HG03354 (cell line): ENCODE data around the gene MBTPS2.
"Not testable (repeated sequence)": the region's sequence is repeated elsewhere in the genome, so short reads cannot be mapped to it uniquely, and the experiment has no call there.

Experiments used
- ATAC-seq: cut with Tn5 transposase; IDR thresholded peaks from one replicate; pipeline ENCODE4 v1.9.1; 2021; ENCODE audit warnings: mild to moderate bottlenecking; ENCODE audit not compliant: unreplicated experiment, poor library complexity, severe bottlenecking

The MBTPS2 gene

DNA sequence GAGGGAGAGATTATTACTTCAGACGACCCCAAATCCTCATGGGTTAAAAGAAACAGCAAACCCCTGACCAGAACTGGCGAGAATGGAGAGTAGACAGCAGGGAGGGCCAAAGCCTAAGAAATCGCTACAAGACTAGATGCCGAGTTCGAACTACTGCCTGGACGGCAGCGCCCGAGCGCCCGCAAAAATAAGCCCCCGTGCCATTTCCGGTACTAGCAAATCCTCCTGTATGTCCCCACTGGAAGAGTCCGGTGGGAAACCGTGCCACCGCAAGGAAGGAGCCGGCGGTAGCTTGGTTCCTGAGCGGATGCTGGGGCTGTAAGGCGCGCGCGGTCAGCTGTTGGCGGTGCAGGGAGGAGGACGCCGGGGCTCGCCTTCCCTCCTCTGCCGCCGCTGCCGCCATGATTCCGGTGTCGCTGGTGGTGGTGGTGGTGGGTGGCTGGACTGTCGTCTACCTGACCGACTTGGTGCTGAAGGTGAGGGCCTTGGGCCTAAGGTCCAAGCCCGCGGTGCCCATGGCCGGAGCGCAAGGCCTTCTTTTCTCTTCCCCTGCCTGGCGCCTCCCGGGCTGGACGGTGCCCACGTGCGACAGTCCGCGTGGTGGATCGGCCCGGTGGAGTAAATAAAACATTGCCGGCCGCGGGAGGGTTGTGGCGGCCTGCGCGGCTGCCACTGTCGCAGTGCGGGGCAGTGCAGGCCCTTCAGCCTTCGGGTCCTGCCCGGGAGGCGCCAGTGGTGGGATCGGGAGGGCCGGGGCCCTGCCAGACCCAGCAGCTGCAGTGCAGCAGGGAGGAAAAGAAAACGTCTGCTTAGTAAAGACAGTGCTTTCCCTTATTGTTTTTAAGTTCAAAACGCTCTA is at the start of gene MBTPS2:
Gene MBTPS2 (plus strand): TSS at position 284 of the 859 bp plus-strand sequence. CDS start 118 bp downstream, at position 402.
- peak; percentile 84 for ATAC-seq

DNA sequence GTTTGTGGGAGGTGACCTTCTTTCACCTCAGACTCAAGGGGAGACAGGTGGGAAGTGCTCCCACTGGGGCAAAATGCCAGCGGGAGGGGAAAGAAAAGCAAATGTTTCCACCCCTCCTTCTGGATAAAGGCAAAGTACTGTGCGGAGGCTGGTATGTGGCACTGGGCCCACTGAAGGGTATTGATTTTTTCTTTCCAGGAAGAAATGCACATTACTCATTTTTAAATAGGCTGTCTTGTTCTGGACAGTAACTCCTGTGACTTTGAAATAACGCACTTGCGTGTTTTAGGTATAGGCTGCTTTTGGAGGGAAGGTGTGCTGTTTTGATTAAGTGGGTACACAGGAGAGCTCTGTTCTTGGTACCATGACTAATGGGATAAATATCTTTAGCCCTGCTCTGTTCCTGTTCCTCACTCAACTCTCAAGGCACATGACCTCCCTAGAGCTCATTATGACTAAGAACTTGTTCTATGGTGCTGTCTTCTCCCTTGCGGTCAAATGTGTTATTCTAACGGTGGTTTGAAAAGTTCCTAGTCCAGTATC is 40.7 kb upstream of the MBTPS2 start:
- no peak for ATAC-seq

DNA sequence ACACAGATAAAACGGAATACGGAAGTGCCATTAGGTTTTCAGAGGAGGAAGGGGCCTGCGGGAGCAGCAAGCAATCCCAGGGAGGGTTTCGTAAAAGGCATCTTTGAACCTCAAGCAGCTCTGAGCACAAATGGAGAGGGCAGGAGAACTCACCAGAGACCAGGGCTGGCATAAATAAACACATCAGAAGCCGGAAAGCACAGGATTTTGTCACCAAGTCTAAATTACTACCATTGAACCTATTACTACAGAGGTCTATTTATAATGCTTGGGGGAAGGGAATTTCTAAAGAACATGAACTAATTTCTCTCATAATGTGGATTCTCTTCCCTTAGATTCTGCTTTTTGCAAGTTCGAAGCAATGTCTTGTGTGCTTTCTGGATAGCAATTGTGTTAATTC is 39.6 kb upstream of the MBTPS2 start:
- no peak for ATAC-seq

DNA sequence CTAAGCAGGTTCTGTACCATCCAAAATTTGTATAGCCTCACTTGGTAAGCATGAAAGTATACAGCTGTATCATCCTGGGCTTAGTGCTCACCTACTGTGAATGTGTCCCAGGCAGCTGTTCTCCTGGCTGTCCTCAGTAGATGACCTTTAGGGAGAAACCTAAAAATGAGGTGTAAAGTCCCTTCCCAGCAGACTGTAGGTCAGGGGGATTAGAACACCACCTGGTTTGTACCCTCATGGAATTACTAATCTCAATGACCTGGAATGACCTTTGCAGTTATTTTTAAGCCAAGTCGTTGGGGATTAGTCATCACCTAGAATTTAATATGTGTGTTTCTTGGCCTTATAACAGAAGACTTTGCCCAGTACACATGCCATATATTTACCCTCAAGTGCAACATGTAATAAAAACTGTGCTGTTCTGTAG is 39.1 kb upstream of the MBTPS2 start:
- peak; percentile 42 for ATAC-seq

DNA sequence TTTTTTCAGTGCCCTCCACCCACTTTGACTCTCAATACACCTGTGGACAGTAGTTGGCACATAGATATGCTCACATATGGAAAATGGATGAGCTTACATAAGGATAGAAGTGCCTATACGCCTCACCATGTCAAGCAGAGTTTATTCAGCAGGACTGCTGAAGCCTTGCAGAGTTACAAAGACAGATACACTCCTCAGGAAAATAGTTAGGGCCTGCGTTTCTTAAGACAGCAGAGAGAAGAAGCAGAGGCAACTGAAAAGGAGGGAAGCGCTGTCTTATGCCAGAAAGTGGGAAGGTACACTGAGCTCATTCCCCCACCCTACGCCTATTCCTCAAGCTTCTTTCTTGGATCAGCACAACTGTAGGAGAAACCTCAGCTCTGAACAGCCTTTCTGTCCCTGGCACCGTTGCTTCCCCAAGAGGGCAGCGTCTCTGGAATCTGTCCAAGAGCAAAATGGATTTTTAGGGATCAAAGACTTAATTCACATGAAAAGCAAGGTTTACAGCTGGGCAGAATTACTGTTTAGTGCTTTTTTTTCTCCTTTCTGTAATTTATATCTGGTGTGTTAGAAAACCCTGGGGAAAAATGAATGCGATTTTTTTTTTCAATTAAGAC is 37.3 kb upstream of the MBTPS2 start:
- ATAC-seq = no peak

DNA sequence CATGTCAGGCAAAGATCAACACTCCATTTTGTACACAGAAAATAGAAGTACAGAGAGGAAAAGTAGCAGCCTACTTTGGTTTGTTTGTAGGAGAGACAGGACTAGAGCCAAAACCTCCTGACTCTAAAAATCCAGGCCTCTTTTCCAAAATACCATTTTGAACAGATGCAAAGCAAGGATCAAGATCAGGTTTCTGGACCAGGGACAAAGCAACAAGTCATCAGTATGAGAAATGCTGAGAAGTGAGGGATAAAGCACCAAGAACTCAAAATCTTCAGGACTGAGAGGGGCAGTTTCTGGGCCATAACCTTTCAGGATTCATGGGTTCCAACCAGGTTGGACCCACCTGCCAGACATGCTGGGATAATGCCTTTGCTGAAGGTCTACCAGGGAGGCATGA is 36.6 kb upstream of the MBTPS2 start:
- ATAC-seq = no peak

DNA sequence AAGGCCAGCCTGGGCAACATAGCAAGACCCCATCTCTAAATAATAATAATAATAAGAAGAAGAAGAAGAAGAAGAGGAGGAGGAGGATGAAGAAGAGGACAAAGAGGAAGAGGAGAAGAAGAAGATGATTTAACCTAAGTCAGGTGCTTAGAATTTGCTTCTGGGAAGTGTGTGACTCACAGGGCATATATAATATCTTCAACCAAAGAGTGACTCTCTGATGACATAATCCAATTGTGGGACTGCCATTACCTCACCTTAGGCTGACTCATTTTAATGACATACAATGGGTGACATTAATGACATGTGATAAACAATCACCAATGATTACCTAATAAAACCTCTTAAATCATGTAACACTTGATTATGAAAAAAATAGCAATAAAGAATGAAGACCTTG is 32.7 kb upstream of the MBTPS2 start:
- ATAC-seq = no peak

DNA sequence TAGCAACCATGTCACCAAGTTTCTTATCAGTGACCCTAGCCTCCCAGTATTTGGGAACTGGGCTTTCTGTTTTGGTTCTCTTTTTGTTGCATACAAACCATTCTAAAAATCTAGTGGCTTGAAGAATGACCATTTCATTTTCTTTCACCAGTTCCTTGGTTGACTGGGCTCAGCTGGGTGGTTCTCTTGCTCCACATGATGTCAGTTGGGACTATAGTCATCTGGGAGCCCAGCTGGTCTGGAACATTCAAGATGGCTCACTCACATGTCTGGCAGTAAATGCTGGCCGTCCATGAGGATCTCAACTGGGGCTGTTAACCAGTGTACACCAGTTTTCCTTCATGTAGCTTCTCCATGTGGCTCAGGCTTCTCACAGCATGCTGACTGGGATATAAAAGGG is 27.6 kb upstream of the MBTPS2 start:
- ATAC-seq = no peak

DNA sequence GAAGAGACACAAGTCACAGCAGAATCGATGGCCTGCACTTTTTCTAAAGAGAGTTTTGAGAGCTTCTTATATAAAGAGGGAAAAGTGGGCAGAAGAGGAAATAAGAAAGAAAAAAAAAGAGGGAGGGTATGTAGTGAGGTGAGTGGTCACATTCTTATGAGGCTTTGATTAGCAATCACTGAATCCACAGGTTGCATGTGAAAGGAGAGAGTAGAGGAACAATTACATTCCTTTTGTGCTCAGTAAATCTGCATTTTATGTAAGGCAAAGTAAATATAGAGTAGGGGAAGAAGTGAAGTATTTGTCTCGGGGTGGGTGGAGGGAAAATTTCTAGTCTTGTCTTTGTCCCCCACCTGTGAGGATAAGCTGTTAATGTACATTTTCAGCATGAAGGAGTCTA is 26.8 kb upstream of the MBTPS2 start:
- ATAC-seq = no peak

DNA sequence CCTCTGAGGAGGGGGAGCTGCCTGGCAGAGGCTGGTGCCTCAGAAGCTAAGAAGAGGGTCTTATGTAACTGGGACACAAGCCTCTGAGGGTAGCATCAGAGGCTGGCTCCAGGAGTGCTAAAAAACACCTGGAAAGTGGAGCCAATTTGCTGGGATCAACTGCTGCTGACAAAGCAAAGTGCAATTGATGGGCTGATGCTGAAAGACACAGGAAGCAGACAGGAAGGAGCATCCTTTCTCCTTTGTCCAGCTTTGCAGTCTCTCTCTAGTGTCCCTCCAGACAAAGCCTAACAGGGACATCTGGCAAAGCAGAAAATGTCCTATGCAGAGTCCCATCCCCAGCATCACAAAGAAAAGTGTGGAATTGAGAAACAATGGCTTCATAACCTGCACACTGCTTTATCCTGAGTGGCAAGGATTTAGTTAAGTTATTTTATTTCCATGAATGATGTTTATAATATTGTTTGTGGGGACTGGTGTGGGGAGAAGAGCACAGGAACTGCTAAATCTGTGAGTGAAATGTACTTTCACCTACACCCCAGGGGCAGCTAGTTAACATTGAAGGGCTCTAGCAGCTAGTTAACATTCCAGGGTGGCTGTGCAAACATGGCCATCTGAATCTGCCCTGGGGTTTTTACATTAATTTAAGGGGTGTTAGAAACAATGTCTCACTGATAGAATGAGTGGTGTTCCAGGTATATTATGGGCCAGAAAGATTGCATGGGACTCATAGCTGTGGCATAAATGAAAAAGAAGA is 25.6 kb upstream of the MBTPS2 start:
- no peak for ATAC-seq

DNA sequence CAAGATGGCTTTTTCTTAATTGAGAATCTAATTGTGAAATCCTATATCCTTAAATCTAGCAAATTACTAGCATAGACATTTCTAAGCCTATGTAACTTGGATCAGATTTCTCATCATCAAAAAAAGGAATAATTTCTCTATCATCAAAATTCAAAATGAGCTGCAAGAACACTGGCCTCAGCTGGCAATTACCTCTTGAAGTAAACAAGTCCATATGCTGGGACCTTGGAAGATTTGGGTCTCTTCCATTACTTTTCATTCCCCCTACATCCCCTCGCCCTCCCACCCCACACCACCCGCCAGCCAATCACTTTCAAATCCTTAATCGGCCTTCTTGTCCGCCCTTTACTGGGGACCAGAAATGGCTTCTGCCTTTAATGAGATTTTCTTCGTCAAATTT is 23.3 kb upstream of the MBTPS2 start:
- ATAC-seq = no peak

DNA sequence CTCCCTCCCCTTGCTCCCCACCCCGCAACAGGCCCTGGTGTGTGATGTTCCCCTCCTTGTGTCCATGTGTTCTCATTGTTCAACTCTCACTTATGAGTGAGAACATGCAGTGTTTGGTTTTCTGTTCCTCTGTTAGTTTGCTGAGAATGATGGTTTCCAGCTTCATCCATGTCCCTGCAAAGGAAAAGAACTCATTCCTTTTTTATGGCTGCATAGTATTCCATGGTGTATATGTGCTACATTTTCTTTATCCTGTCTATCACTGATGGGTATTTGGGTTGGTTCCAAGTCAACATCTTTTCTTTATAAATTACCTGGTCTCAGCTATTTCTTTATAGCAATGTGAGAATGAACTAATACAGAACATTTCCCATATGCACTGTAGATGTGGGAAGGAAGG is 19.2 kb upstream of the MBTPS2 start:
- ATAC-seq = not testable (repeated sequence)

DNA sequence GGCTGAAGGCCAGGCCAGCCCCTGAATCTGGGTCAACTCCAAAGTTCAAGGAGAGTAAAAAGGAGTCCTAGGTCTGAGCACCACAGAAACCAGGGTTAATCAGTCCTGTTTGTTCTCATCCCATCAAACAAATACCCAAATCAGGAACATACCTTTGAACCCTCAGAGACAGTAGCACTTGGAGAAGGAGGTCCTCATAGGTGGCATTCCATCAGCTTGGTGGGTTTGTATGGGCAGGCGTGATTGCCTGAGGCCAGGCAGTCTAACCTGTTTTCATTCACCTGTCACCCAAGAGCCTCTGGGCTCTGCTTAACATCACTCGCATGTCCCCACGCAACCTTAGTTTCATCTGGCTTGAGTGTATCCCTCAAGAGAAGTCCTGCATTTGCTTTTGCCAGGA is 17.5 kb upstream of the MBTPS2 start:
- no peak for ATAC-seq

DNA sequence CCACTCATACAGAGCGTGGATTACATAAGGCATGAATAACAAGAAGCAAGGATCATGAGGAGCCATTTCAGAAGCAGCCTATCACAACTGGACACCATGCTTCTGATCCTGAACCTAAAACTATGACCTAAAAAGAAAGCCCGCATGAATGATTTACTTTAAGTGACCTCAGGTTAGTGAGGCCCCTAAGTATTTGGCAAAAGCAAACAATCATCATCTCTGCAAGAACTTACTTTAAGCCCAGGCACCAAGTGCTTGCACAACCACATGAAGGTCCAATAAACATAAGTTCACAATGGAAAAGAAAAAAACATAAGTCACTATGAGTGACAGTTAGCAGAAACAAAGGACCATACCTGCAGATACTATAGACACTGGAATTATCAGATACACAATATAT is 7.9 kb upstream of the MBTPS2 start:
- no peak for ATAC-seq

DNA sequence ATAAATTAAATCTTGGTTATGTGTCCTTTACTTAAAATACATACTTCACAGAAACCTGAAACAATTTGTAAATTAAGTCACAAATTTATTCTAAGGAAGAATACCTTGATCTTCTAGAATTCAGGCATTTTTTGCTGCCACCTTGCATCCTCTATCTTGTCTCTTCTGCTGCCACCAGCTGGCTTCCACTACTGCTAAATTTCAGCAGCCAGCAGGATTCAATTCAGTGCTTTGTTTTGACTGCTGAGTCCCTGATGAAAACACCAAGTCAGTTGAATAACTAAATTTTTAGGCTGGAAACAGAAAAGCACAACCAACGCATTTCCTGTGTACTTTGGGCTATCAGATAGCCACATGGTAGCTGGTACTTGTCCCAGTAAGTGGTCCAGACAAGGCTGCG is 2.4 kb upstream of the MBTPS2 start:
- no peak for ATAC-seq

DNA sequence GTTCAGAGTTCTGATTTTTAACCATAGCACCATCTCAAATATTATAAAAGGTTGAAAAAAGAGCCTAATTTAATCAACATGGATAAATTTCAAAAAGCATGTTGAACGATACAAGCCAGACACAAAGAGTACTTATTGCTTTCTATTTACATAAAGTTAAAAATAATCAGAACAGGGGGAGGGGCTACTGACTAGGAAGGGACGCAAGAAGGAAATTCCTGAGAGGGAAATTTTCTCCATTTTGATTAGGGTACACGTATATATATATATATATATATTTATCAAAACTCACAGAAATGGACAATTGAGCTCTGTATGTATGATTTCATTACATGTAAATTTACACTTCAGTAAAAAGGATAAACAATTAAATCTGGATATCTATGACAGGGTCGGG is 482 bp upstream of the MBTPS2 start:
- peak; percentile 10 for ATAC-seq

DNA sequence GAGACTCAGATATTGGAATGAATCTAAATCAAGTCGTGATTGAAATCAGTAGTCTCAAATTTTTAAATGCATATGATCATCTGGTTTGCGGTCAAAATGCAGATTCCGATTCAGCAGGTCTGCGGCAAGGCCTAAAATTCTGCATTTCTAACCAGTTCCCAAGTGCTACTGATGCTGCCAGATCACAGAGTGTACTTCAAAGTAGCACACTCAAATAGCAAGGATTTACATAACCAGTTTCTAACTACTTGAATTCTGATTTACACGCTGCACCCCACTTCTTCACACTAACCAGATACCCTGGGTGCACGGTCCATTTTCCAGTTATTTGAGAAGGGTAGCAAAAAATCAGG is 752 bp downstream of the MBTPS2 start:
- ATAC-seq = peak; percentile 2

DNA sequence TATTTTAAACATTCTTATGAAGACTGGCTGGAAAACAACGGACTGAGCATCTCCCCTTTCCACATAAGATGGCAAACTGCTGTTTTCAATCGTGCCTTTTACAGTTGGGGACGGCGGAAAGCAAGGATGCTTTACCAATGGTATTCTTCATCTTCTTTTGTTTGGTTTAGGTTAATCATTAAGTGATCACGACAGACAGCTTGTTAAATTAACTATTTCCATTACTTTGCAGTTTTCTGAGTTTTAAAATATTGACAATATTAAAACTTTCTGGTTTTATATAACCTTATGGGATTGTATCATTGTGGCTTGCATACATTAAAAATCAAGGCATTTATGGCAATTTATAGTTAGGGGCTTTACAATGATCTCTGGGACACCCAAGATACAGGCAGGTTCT is 3.8 kb downstream of the MBTPS2 start:
- no peak for ATAC-seq

DNA sequence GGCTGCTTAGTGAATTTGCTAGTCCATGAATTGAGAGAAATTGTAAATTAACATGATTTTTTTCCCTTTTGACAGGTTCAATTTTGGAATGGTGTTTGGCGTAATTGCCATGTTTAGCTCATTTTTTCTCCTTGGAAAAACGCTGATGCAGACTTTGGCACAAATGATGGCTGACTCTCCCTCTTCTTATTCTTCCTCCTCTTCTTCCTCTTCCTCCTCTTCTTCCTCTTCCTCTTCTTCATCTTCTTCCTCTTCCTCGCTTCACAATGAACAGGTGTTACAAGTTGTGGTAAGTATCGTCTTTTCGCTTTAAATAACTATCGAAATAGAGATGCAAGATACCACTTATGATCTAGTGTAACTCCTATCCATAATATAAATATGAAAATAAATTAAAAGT is 5.7 kb downstream of the MBTPS2 start:
- ATAC-seq = no peak

DNA sequence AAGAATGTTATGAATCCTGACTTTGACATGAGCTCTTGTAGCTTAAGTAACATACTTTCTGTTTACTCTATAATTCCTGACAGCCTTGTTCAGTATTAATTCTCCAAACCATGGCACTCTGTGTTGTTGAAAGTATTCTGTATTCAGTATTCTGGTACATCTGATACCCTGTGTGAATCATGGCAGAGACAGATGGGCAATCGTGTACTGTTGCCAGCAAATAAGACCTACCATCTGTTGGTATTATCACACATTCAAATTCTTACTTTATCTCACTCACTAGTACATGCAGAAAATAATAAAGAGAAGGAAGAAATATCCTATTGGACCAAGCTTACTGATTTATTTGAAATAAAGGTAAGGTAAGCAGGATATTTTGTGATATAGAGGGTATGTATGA is 7.9 kb downstream of the MBTPS2 start:
- ATAC-seq = no peak

DNA sequence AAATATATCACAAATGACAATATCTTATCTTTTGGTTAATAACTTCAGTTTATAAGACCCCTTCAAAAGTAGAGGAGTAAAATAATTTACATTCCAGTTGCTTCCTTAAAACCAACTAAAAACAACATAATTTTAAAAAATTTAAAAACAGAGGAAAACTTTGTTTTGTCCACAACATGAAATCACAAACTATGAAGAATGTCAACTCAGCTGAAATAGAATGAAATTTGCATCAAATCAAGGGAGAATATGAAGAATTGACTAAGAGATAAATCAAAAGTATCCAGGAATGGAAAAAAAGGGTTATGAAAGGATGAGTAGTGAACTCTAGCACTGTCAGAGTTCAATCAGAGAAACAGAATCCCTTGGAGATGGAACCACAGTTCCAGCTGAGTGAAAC is 14.2 kb downstream of the MBTPS2 start:
- no peak for ATAC-seq
